ENCODE results near the gene LRMDA.

Gene LRMDA

GRCh38 chr10:75401569-75402485 is 29.6 kb upstream of the LRMDA start, which contains the start of gene ZNF503:
ZNF503 (minus strand) TSS chr10:75401764; CDS start chr10:75401419, 345 bp downstream.
- DNase-seq (ENCODE audit: low read depth in 1 of 2, low spot score in 1 of 2), result no peak

- no peak for DNase-seq (ENCODE audit: low read depth in 1 of 2, low spot score in 1 of 2)
Observed at GRCh38 chr10:75402486-75403143, 28.8 kb upstream of the LRMDA start.

- DNase-seq (ENCODE audit: low read depth in 1 of 2, low spot score in 1 of 2), result no peak
Observed at GRCh38 chr10:75403144-75403938, 28.1 kb upstream of the LRMDA start.

GRCh38 chr10:75403939-75404814 is 27.2 kb upstream of the LRMDA start:
- DNase-seq (ENCODE audit: low read depth in 1 of 2, low spot score in 1 of 2), result no peak

GRCh38 chr10:75404815-75405597 is 26.4 kb upstream of the LRMDA start:
- no peak for DNase-seq (ENCODE audit: low read depth in 1 of 2, low spot score in 1 of 2)

- no peak for DNase-seq (ENCODE audit: low read depth in 1 of 2, low spot score in 1 of 2)
Observed at GRCh38 chr10:75405598-75406461, 25.6 kb upstream of the LRMDA start.

GRCh38 chr10:75406462-75407223 is 24.8 kb upstream of the LRMDA start:
- no peak for DNase-seq (ENCODE audit: low read depth in 1 of 2, low spot score in 1 of 2)

GRCh38 chr10:75407224-75407712 is 24.2 kb upstream of the LRMDA start:
- DNase-seq (ENCODE audit: low read depth in 1 of 2, low spot score in 1 of 2), result no peak

GRCh38 chr10:75407713-75408508 is 23.5 kb upstream of the LRMDA start:
- no peak for DNase-seq (ENCODE audit: low read depth in 1 of 2, low spot score in 1 of 2)

GRCh38 chr10:75408509-75408875 is 22.9 kb upstream of the LRMDA start:
- no peak for DNase-seq (ENCODE audit: low read depth in 1 of 2, low spot score in 1 of 2)

GRCh38 chr10:75408911-75409885 is 22.2 kb upstream of the LRMDA start:
- no peak for DNase-seq (ENCODE audit: low read depth in 1 of 2, low spot score in 1 of 2)

GRCh38 chr10:75410132-75411005 is 21.1 kb upstream of the LRMDA start:
- no peak for DNase-seq (ENCODE audit: low read depth in 1 of 2, low spot score in 1 of 2)

- no peak for DNase-seq (ENCODE audit: low read depth in 1 of 2, low spot score in 1 of 2)
Observed at GRCh38 chr10:75414527-75414926, 16.9 kb upstream of the LRMDA start.

- DNase-seq (ENCODE audit: low read depth in 1 of 2, low spot score in 1 of 2), result no peak
Observed at GRCh38 chr10:75417522-75417927, 13.9 kb upstream of the LRMDA start.

- DNase-seq (ENCODE audit: low read depth in 1 of 2, low spot score in 1 of 2), result no peak
Observed at GRCh38 chr10:75418293-75418692, 13.1 kb upstream of the LRMDA start.

All from activated T-helper 1 cell treated with anti-CD3 and anti-CD28 coated beads, Interleukin-2, amount 50 U/mL, for 16 hours (primary cell).